ENCODE results near the gene ESRRA. TPM values are rescaled to one million over a fixed set of nuclear protein-coding genes. Genes with fewer than 3 reads are reported as not detected.

Gene ESRRA
- total and polyA plus RNA-seq, 9 of the 15 experiments (the other 6 are each of a cell fraction or from before 2014, with no cell fraction given) = 0.27 to 89.7 (median 23.7) TPM

DNA sequence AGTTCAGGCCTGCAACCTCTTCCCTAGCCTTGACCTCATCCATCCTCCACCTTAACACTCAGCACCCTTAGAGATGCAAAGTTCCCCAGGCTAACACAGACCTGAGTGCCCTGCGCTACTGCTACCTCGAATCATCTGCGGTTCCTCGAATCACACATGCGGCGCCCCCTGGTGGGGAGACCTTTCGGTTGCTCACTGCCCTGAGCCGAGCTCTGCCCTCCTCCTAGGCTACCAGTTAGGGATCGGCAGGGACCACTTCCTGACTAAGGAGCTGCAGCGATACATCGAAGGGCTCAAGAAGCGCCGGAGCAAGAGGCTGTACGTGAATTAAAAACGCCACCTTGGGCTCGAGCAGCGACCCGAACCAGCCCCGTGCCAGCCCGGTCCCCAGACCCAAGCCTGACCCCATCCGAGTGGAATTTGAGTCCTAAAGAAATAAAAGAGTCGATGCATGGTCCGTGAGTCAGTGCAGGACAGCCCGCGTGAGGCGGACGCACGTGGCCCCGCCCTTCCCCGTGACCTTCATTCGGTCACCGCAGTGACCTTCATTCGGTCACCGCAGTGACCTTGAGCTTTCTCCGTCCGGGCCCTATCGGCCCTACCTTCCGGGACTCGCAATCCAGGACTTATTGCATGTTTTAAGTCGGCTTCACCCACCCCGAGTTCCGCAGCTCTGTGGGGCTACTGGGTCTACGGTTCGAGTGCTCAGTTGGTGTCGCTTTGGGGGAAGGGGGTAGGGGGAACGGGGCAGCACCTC lies 830 bp upstream of the ESRRA start (continued):
- TF ChIP-seq ZKSCAN8 (CRISPR knock-in tag; IDR thresholded peaks at IDR 0.05) (no peak), NR1H2 (CRISPR knock-in tag; IDR thresholded peaks at IDR 0.05) (no peak; the same call in 1 of the 2 replicates), BACH1 (tag; IDR thresholded peaks at IDR 0.05) (no peak), EWSR1 (IDR thresholded peaks at IDR 0.05; ENCODE audit: borderline replicate concordance, low read depth, partially characterized antibody) (no peak), ELF4 (CRISPR knock-in tag; IDR thresholded peaks at IDR 0.05) (no peak), JUNB (CRISPR knock-in tag; conservative IDR thresholded peaks at IDR 0.05) (no peak), DDX20 (tag; IDR thresholded peaks at IDR 0.05; ENCODE audit: low read depth) (no peak), ZNF57 (CRISPR knock-in tag; IDR thresholded peaks at IDR 0.05) (no peak), DACH1 (IDR thresholded peaks at IDR 0.05; ENCODE audit: partially characterized antibody) (peak; percentile 65), MYNN (IDR thresholded peaks at IDR 0.05) (peak; percentile 57), MYNN (CRISPR knock-in tag; IDR thresholded peaks at IDR 0.05) (no peak), NFYB (IDR thresholded peaks at IDR 0.05; ENCODE audit: extremely low read depth, insufficient read length) (no peak), MAFG (tag; conservative IDR thresholded peaks at IDR 0.05) (no peak), COPS2 (conservative IDR thresholded peaks at IDR 0.05) (no peak)
- TF ChIP-seq, protein P1, sequence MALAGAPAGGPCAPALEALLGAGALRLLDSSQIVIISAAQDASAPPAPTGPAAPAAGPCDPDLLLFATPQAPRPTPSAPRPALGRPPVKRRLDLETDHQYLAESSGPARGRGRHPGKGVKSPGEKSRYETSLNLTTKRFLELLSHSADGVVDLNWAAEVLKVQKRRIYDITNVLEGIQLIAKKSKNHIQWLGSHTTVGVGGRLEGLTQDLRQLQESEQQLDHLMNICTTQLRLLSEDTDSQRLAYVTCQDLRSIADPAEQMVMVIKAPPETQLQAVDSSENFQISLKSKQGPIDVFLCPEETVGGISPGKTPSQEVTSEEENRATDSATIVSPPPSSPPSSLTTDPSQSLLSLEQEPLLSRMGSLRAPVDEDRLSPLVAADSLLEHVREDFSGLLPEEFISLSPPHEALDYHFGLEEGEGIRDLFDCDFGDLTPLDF (CRISPR knock-in tag; IDR thresholded peaks at IDR 0.05) = no peak
- TF ChIP-seq, protein P2, sequence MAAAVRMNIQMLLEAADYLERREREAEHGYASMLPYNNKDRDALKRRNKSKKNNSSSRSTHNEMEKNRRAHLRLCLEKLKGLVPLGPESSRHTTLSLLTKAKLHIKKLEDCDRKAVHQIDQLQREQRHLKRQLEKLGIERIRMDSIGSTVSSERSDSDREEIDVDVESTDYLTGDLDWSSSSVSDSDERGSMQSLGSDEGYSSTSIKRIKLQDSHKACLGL (CRISPR knock-in tag; IDR thresholded peaks at IDR 0.05; ENCODE audit: borderline replicate concordance, poor library complexity, severe bottlenecking) = no peak
- TF ChIP-seq, protein P3, sequence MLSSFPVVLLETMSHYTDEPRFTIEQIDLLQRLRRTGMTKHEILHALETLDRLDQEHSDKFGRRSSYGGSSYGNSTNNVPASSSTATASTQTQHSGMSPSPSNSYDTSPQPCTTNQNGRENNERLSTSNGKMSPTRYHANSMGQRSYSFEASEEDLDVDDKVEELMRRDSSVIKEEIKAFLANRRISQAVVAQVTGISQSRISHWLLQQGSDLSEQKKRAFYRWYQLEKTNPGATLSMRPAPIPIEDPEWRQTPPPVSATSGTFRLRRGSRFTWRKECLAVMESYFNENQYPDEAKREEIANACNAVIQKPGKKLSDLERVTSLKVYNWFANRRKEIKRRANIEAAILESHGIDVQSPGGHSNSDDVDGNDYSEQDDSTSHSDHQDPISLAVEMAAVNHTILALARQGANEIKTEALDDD (IDR thresholded peaks at IDR 0.05) = no peak
- TF ChIP-seq, protein P4, sequence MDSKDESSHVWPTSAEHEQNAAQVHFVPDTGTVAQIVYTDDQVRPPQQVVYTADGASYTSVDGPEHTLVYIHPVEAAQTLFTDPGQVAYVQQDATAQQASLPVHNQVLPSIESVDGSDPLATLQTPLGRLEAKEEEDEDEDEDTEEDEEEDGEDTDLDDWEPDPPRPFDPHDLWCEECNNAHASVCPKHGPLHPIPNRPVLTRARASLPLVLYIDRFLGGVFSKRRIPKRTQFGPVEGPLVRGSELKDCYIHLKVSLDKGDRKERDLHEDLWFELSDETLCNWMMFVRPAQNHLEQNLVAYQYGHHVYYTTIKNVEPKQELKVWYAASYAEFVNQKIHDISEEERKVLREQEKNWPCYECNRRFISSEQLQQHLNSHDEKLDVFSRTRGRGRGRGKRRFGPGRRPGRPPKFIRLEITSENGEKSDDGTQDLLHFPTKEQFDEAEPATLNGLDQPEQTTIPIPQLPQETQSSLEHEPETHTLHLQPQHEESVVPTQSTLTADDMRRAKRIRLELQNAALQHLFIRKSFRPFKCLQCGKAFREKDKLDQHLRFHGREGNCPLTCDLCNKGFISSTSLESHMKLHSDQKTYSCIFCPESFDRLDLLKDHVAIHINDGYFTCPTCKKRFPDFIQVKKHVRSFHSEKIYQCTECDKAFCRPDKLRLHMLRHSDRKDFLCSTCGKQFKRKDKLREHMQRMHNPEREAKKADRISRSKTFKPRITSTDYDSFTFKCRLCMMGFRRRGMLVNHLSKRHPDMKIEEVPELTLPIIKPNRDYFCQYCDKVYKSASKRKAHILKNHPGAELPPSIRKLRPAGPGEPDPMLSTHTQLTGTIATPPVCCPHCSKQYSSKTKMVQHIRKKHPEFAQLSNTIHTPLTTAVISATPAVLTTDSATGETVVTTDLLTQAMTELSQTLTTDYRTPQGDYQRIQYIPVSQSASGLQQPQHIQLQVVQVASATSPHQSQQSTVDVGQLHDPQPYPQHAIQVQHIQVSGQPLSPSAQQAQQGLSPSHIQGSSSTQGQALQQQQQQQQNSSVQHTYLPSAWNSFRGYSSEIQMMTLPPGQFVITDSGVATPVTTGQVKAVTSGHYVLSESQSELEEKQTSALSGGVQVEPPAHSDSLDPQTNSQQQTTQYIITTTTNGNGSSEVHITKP (IDR thresholded peaks at IDR 0.05; ENCODE audit: partially characterized antibody) = no peak
- TF ChIP-seq, protein P5, sequence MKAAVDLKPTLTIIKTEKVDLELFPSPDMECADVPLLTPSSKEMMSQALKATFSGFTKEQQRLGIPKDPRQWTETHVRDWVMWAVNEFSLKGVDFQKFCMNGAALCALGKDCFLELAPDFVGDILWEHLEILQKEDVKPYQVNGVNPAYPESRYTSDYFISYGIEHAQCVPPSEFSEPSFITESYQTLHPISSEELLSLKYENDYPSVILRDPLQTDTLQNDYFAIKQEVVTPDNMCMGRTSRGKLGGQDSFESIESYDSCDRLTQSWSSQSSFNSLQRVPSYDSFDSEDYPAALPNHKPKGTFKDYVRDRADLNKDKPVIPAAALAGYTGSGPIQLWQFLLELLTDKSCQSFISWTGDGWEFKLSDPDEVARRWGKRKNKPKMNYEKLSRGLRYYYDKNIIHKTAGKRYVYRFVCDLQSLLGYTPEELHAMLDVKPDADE (conservative IDR thresholded peaks at IDR 0.05; ENCODE audit: control insufficient read depth, low read depth, low read length) = 0 out of 2 replicates have a peak, but pooled peaks have one; percentile 54
